IMR-90 (cell line): ENCODE measurements around the gene ZNF813. TPM values are rescaled to one million over a fixed set of nuclear protein-coding genes. Genes with fewer than 3 reads are reported as not detected.

Experiments
- ATAC-seq: fragments of 200-7000 bp; cut with Tn5 transposase; 2 replicates; pipeline ENCODE4 v1.9.1; 2020; ENCODE audit warnings: low read depth, mild to moderate bottlenecking, moderate library complexity
- BruUV-seq: library from RNA; stranded (reverse); fragments of 400-500 nt; replicated peaks from 2 replicates; lab custom pipeline; 2021; lab: Mats Ljungman, UMichigan
- CTCF ChIA-PET: fragments of 300-600 bp; formaldehyde crosslinking; extraction: SDS; loops from one replicate; lab custom pipeline; 2021; ENCODE audit warnings: antibody characterized with exemption; lab: Yijun Ruan, JAX
- POLR2A ChIA-PET: fragments of 300-600 bp; sonication (Branson Sonifier 250); formaldehyde crosslinking; loops from one replicate; lab custom pipeline; 2022; ENCODE audit warnings: antibody characterized with exemption; ENCODE audit not compliant: unreplicated experiment; lab: Charles Lee
- DNase-seq: peaks from one replicate; pipeline ENCODE4 v3.0.0; 2013
- H2AFZ ChIP-seq: replicated peaks from 2 replicates; pipeline ENCODE3; 2013; ENCODE audit warnings: low read length, mild to moderate bottlenecking; ENCODE audit not compliant: poor library complexity
- H2AK5ac ChIP-seq: 2 replicates; pipeline ENCODE4 v1.6.1; 2013; ENCODE audit warnings: low read depth, low read length, inconsistent platforms
- H2AK9ac ChIP-seq: replicated peaks from 2 replicates; pipeline ENCODE3; 2013; ENCODE audit warnings: mild to moderate bottlenecking, low read depth, low read length, moderate library complexity; ENCODE audit not compliant: poor library complexity
- H2BK120ac ChIP-seq: 2 replicates; pipeline ENCODE4 v1.6.1; 2013; ENCODE audit warnings: low read depth, low read length, inconsistent platforms
- H2BK15ac ChIP-seq: 3 replicates; pipeline ENCODE4 v1.6.1; 2013; ENCODE audit warnings: low read depth, low read length, inconsistent platforms
- H2BK20ac ChIP-seq: 2 replicates; pipeline ENCODE4 v1.6.1; 2013; ENCODE audit warnings: low read depth, mild to moderate bottlenecking, inconsistent platforms, low read length, moderate library complexity
- H2BK5ac ChIP-seq: 2 replicates; pipeline ENCODE4 v1.6.1; 2013; ENCODE audit warnings: mild to moderate bottlenecking, low read depth, low read length, inconsistent platforms; ENCODE audit not compliant: poor library complexity, severe bottlenecking
- H3K14ac ChIP-seq: replicated peaks from 2 replicates; pipeline ENCODE4 v1.6.1; 2013; ENCODE audit warnings: low read depth, low read length, inconsistent platforms
- H3K18ac ChIP-seq: 2 replicates; pipeline ENCODE4 v1.6.1; 2013; ENCODE audit warnings: low read depth, low read length, control low read depth
- H3K23ac ChIP-seq: 2 replicates; pipeline ENCODE4 v1.6.1; 2013; ENCODE audit warnings: low read depth, low read length, inconsistent platforms
- H3K27ac ChIP-seq: 2 replicates; pipeline ENCODE4 v1.5.1; 2013; ENCODE audit warnings: mild to moderate bottlenecking, control low read depth, low read length; ENCODE audit not compliant: insufficient read depth
- H3K27me3 ChIP-seq: 2 replicates; pipeline ENCODE4 v1.6.1; 2013; ENCODE audit warnings: low read length; ENCODE audit not compliant: control insufficient read depth, insufficient read depth
- H3K36me3 ChIP-seq: 2 replicates; pipeline ENCODE4 v1.6.1; 2013; ENCODE audit warnings: low read length, mixed read lengths; ENCODE audit not compliant: control insufficient read depth, insufficient read depth
- H3K4ac ChIP-seq: 2 replicates; pipeline ENCODE4 v1.6.1; 2013; ENCODE audit warnings: low read depth, low read length, inconsistent platforms
- H3K4me1 ChIP-seq: 2 replicates; pipeline ENCODE4 v1.6.1; 2013; ENCODE audit warnings: low read length, mixed read lengths; ENCODE audit not compliant: control insufficient read depth, insufficient read depth
- H3K4me2 ChIP-seq: 2 replicates; pipeline ENCODE4 v1.6.1; 2013; ENCODE audit warnings: low read depth, mild to moderate bottlenecking, control low read depth, low read length, moderate library complexity
- H3K4me3 ChIP-seq: 2 replicates; pipeline ENCODE4 v1.5.1; 2013; ENCODE audit warnings: low read depth, mild to moderate bottlenecking, control low read depth, low read length, moderate library complexity; ENCODE audit not compliant: insufficient read depth
- H3K56ac ChIP-seq: 2 replicates; pipeline ENCODE4 v1.6.1; 2013; ENCODE audit warnings: low read length, inconsistent platforms; ENCODE audit not compliant: insufficient read depth; ENCODE audit errors: extremely low read depth
- H3K79me1 ChIP-seq, 2 experiments: 2 replicates each; pipeline ENCODE4 v1.6.1; 2013; ENCODE audit warnings: low read length in 2 of 2, inconsistent platforms in 1 of 2, low read depth in 1 of 2
- H3K9ac ChIP-seq: 2 replicates; pipeline ENCODE4 v1.6.1; 2013; ENCODE audit warnings: low read depth, low read length, control low read depth
- H3K9me1 ChIP-seq: 2 replicates; pipeline ENCODE4 v1.6.1; 2013; ENCODE audit warnings: low read length, inconsistent platforms; ENCODE audit not compliant: insufficient read depth
- H3K9me3 ChIP-seq: 2 replicates; pipeline ENCODE4 v1.6.1; 2013; ENCODE audit warnings: low read length; ENCODE audit not compliant: control insufficient read depth, insufficient read depth
- H4K20me1 ChIP-seq: 2 replicates; pipeline ENCODE4 v1.6.1; 2013; ENCODE audit warnings: low read length, inconsistent platforms; ENCODE audit not compliant: insufficient read depth
- H4K5ac ChIP-seq: 2 replicates; pipeline ENCODE4 v1.6.1; 2013; ENCODE audit warnings: mild to moderate bottlenecking, low read depth, low read length, control low read depth
- H4K8ac ChIP-seq, 2 experiments: 2 replicates each; pipeline ENCODE4 v1.6.1; 2013; ENCODE audit warnings: low read depth in 2 of 2, low read length in 2 of 2, control low read depth in 1 of 2, inconsistent platforms in 1 of 2
- H4K91ac ChIP-seq: 2 replicates; pipeline ENCODE4 v1.6.1; 2013; ENCODE audit warnings: low read depth, low read length, inconsistent platforms; ENCODE audit not compliant: insufficient read depth
- FOS ChIP-seq: fragments of 150-350 bp; IDR thresholded peaks from 2 replicates; pipeline ENCODE4 v1.6.1; 2016; ENCODE audit warnings: low read depth, low read length
- WGBS, 2 experiments: methylation state at CpG; one replicate each; pipeline versions ENCODE4 v1.1.5 to v1.1.7; 2013; ENCODE audit warnings: missing lambda C conversion rate in 2 of 2; ENCODE audit not compliant: insufficient read length in 1 of 2; ENCODE audit errors: extremely low coverage in 2 of 2; 5-methylcytosine and 5-hydroxymethylcytosine counted together
- dilution Hi-C: fragments of 300-500 bp; cut with HindIII; formaldehyde crosslinking; loops from one replicate; pipeline ENCODE4 v1.14.3; 2018; ENCODE audit warnings: low sequenced_read_pairs; ENCODE audit not compliant: unreplicated experiment
- in situ Hi-C: fragments of 300-500 bp; cut with MboI; formaldehyde crosslinking; loops from 3 replicates; pipeline ENCODE4 v1.14.3; 2019; ENCODE audit warnings: low sequenced_read_pairs, inconsistent platforms, mixed read lengths
- intact Hi-C: fragments of 100-400 bp; cut with micrococcal nuclease; formaldehyde crosslinking; loops from 2 replicates; pipeline ENCODE4 v1.10.0; 2022
- polyA plus RNA-seq, 3 experiments: library from polyadenylated mRNA; depleted of rRNA; stranded (reverse); fragments of >200 nt; gene quantifications; 2 replicates each; pipeline ENCODE4 v1.2.3, GENCODE V29; 2012; ENCODE audit warnings: low replicate concordance in 1 of 3
- total RNA-seq: library from RNA; depleted of rRNA; stranded (reverse); fragments of >200 nt; gene quantifications from 2 replicates; pipeline ENCODE4 v1.2.3, GENCODE V29; 2012
- TF ChIP-seq, protein P1 (sequence below): fragments of 150-350 bp; IDR thresholded peaks from 2 replicates; pipeline ENCODE4 v1.6.1; 2017; ENCODE audit warnings: mild to moderate bottlenecking, antibody characterized with exemption, low read length, low read depth

Gene ZNF813
- total and polyA plus RNA-seq, 2 of the 4 experiments (the other 2 are of a cell fraction) = 0.82 to 3.4 TPM

DNA sequence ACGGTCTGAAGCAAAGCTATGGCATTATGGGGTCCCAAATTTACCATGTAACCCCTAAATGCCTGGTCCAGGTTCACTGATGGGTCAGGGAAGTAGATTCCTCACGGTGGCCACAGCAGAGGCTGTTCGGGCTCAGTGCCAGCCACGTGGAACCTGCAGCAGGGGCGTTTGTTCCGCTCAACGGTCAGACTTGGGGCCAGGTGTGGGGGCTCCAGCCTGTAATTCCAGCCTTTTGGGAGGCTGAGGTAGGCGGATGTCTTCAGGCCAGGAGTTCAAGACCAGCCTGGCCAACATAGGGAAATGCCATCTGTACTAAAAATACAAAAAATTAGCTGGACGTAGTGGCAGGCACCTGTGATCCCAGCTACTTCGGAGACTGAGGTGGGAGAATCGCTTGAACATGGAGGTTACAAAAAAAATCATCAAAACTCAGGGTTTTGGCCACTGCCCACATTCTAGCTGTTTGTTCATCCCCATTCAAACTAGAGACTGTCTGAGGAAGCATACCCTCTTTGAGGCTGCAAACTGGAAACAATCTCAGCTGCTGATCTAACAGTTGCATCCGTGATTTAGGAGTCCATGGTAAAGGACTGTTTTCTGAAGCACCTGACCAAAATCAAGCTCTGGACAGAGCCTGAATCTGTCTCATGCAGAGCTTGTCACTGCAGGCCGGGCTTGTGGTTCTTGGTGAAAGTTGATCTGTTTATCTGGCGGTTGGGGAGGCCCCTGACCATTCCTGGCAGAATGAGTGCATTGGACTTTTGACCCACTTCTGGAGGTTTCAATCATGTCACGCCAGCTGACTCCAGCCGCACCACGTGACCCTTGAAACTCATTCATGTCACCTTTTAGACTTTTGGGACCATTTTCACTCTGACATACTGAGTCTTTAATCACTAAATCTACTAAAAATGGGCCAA is 40.2 kb downstream of the ZNF813 start:
- H2BK20ac ChIP-seq = no peak overlapping the region
- H2AFZ ChIP-seq = peak overlapping the region; percentile 1
- no peak overlapping the region for H2AK9ac ChIP-seq
- peaks cover 8% of the 10 kb centered on the region for H3K4me1 ChIP-seq
- dilution Hi-C loops = no loop called here
- no peak overlapping the region for H3K4me3 ChIP-seq
- intact Hi-C loops = no loop called here
- H2BK15ac ChIP-seq = no peak overlapping the region
- H3K27ac ChIP-seq = no peak overlapping the region
- CTCF ChIA-PET = interaction anchor here (0.8 to 1.0 kb wide), 2 partner anchors 9 to 285 kb away, joined by 3 to 4 read pairs; no protein-coding TSS in a partner anchor
- H3K9ac ChIP-seq = no peak overlapping the region
- in situ Hi-C loops = no loop called here
- TF ChIP-seq FOS = no peak
- TF ChIP-seq, protein P1, sequence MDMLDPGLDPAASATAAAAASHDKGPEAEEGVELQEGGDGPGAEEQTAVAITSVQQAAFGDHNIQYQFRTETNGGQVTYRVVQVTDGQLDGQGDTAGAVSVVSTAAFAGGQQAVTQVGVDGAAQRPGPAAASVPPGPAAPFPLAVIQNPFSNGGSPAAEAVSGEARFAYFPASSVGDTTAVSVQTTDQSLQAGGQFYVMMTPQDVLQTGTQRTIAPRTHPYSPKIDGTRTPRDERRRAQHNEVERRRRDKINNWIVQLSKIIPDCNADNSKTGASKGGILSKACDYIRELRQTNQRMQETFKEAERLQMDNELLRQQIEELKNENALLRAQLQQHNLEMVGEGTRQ = peak; percentile 83
- 58% methylated on average over 12 of the region's 17 CpGs; no CpG with 5 or more reads in 1 of the 2 experiments for WGBS, 2 experiments
- no peak overlapping the region for H2AK5ac ChIP-seq
- no peaks in the 10 kb centered on the region for H3K36me3 ChIP-seq
- H4K91ac ChIP-seq = no peak overlapping the region
- H2BK120ac ChIP-seq = no peak overlapping the region
- no peak overlapping the region for H3K56ac ChIP-seq
- H3K4ac ChIP-seq = no peak overlapping the region
- H3K9me1 ChIP-seq = no peaks in the 10 kb centered on the region
- ATAC-seq = peak; percentile 21; the same call in 1 of the 2 replicates
- peak; percentile 41 for DNase-seq
- no peak overlapping the region for H3K18ac ChIP-seq
- no peaks in the 10 kb centered on the region for H3K79me1 ChIP-seq
- POLR2A ChIA-PET = no interaction called here
- H3K14ac ChIP-seq = no peak overlapping the region
- BruUV-seq = no TSS peak
- no peak overlapping the region for H4K5ac ChIP-seq
- H3K9me3 ChIP-seq = no peaks in the 10 kb centered on the region
- peak overlapping the region; percentile 36 for H3K4me2 ChIP-seq
- H2BK5ac ChIP-seq = no peak overlapping the region
- no peak overlapping the region for H3K23ac ChIP-seq
- H4K8ac ChIP-seq = no peak overlapping the region
- 0 out of 2 replicates have a peak, but pooled peaks cover 3% of the 10 kb centered on the region for H3K27me3 ChIP-seq
- H4K20me1 ChIP-seq = no peaks in the 10 kb centered on the region
